Activated T-cell treated with anti-CD3 and anti-CD28 coated beads, Interleukin-2, amount 50 U/mL, for 24 hours (primary cell): ENCODE data around the gene DNAJC11.

ENCODE experiments used
- DNase-seq: peaks from one replicate; pipeline ENCODE4 v3.0.0-alpha.2; 2020
- H3K27ac Mint-ChIP-seq: 2 replicates; pipeline ENCODE4 v1.8.0; 2020; ENCODE audit warnings: mild to moderate bottlenecking, mixed read lengths
- H3K27me3 Mint-ChIP-seq: 2 replicates; pipeline ENCODE4 v1.8.0; 2020; ENCODE audit warnings: mixed read lengths
- H3K36me3 Mint-ChIP-seq: 2 replicates; pipeline ENCODE4 v1.8.0; 2020; ENCODE audit warnings: low read depth, mixed read lengths
- H3K4me1 Mint-ChIP-seq: 2 replicates; pipeline ENCODE4 v1.8.0; 2020; ENCODE audit warnings: low read depth, mixed read lengths
- H3K4me3 Mint-ChIP-seq: 2 replicates; pipeline ENCODE4 v1.8.0; 2020; ENCODE audit warnings: mild to moderate bottlenecking, moderate library complexity, mixed read lengths
- H3K9me3 Mint-ChIP-seq: 2 replicates; pipeline ENCODE4 v1.8.0; 2020; ENCODE audit warnings: mixed read lengths

Gene DNAJC11

GRCh38 chr1:6597777-6598131, 103.9 kb downstream of the DNAJC11 start:
- H3K27ac Mint-ChIP-seq = peak overlapping the region; percentile 75
- peaks cover 89% of the 10 kb centered on the region for H3K36me3 Mint-ChIP-seq
- H3K27me3 Mint-ChIP-seq = no peaks in the 10 kb centered on the region
- DNase-seq = no peak
- H3K9me3 Mint-ChIP-seq = no peaks in the 10 kb centered on the region
- peaks cover 51% of the 10 kb centered on the region for H3K4me1 Mint-ChIP-seq
- no peak overlapping the region for H3K4me3 Mint-ChIP-seq

- Mint-ChIP-seq H3K36me3 (peaks cover 96% of the 10 kb centered on the region), H3K4me3 (no peak overlapping the region), H3K4me1 (peaks cover 51% of the 10 kb centered on the region), H3K27me3 (no peaks in the 10 kb centered on the region), H3K27ac (peak overlapping the region; percentile 75), H3K9me3 (no peaks in the 10 kb centered on the region)
- no peak for DNase-seq
These were observed 104.5 kb downstream of the DNAJC11 start for GRCh38 chr1:6596886-6597776.

GRCh38 chr1:6596351-6596750, 105.3 kb downstream of the DNAJC11 start:
- no peak overlapping the region for H3K4me3 Mint-ChIP-seq
- H3K36me3 Mint-ChIP-seq = peaks cover 97% of the 10 kb centered on the region
- peaks cover 57% of the 10 kb centered on the region for H3K4me1 Mint-ChIP-seq
- no peaks in the 10 kb centered on the region for H3K9me3 Mint-ChIP-seq
- no peaks in the 10 kb centered on the region for H3K27me3 Mint-ChIP-seq
- DNase-seq = no peak
- peak overlapping the region; percentile 69 for H3K27ac Mint-ChIP-seq

- DNase-seq = no peak
- H3K4me1 Mint-ChIP-seq = peaks cover 57% of the 10 kb centered on the region
- no peaks in the 10 kb centered on the region for H3K9me3 Mint-ChIP-seq
- no peaks in the 10 kb centered on the region for H3K27me3 Mint-ChIP-seq
- peak overlapping the region; percentile 27 for H3K27ac Mint-ChIP-seq
- H3K36me3 Mint-ChIP-seq = peaks cover 96% of the 10 kb centered on the region
- H3K4me3 Mint-ChIP-seq = no peak overlapping the region
These were observed 106.5 kb downstream of the DNAJC11 start for GRCh38 chr1:6594977-6595740.

GRCh38 chr1:6593810-6594209, 107.8 kb downstream of the DNAJC11 start:
- H3K4me3 Mint-ChIP-seq = no peak overlapping the region
- H3K4me1 Mint-ChIP-seq = peaks cover 45% of the 10 kb centered on the region
- peaks cover 97% of the 10 kb centered on the region for H3K36me3 Mint-ChIP-seq
- H3K9me3 Mint-ChIP-seq = no peaks in the 10 kb centered on the region
- H3K27me3 Mint-ChIP-seq = no peaks in the 10 kb centered on the region
- H3K27ac Mint-ChIP-seq = peak overlapping the region; percentile 8
- no peak for DNase-seq

- no peaks in the 10 kb centered on the region for H3K9me3 Mint-ChIP-seq
- H3K27me3 Mint-ChIP-seq = no peaks in the 10 kb centered on the region
- peaks cover 97% of the 10 kb centered on the region for H3K36me3 Mint-ChIP-seq
- peaks cover 43% of the 10 kb centered on the region for H3K4me1 Mint-ChIP-seq
- DNase-seq = no peak
- no peak overlapping the region for H3K4me3 Mint-ChIP-seq
- peak overlapping the region; percentile 6 for H3K27ac Mint-ChIP-seq
These were observed 108.6 kb downstream of the DNAJC11 start for GRCh38 chr1:6592865-6593593.

GRCh38 chr1:6592441-6592840, 109.2 kb downstream of the DNAJC11 start:
- no peaks in the 10 kb centered on the region for H3K9me3 Mint-ChIP-seq
- DNase-seq = no peak
- H3K4me1 Mint-ChIP-seq = peaks cover 40% of the 10 kb centered on the region
- H3K27me3 Mint-ChIP-seq = no peaks in the 10 kb centered on the region
- peaks cover 97% of the 10 kb centered on the region for H3K36me3 Mint-ChIP-seq
- no peak overlapping the region for H3K4me3 Mint-ChIP-seq
- H3K27ac Mint-ChIP-seq = no peak overlapping the region

- H3K27ac Mint-ChIP-seq = peak overlapping the region; percentile 79
- H3K4me1 Mint-ChIP-seq = peaks cover 34% of the 10 kb centered on the region
- H3K36me3 Mint-ChIP-seq = peaks cover 95% of the 10 kb centered on the region
- no peak for DNase-seq
- H3K27me3 Mint-ChIP-seq = no peaks in the 10 kb centered on the region
- no peaks in the 10 kb centered on the region for H3K9me3 Mint-ChIP-seq
- no peak overlapping the region for H3K4me3 Mint-ChIP-seq
These were observed 110.0 kb downstream of the DNAJC11 start for GRCh38 chr1:6591644-6592043.

- Mint-ChIP-seq H3K27ac (peak overlapping the region; percentile 79), H3K4me3 (no peak overlapping the region), H3K36me3 (peaks cover 93% of the 10 kb centered on the region)
These were observed 110.4 kb downstream of the DNAJC11 start for GRCh38 chr1:6591222-6591621.

GRCh38 chr1:6590046-6590445, 111.6 kb downstream of the DNAJC11 start:
- Mint-ChIP-seq H3K4me3 (no peak overlapping the region), H3K9me3 (no peaks in the 10 kb centered on the region), H3K4me1 (peaks cover 23% of the 10 kb centered on the region), H3K27ac (peak overlapping the region; percentile 82), H3K27me3 (no peaks in the 10 kb centered on the region), H3K36me3 (peaks cover 81% of the 10 kb centered on the region)
- DNase-seq = no peak

More at GRCh38 chr1:6591222-6591621, 110.4 kb downstream of the DNAJC11 start:
- no peaks in the 10 kb centered on the region for H3K9me3 Mint-ChIP-seq
- H3K27me3 Mint-ChIP-seq = no peaks in the 10 kb centered on the region
- no peak for DNase-seq
- H3K4me1 Mint-ChIP-seq = peaks cover 30% of the 10 kb centered on the region

- Mint-ChIP-seq H3K27me3 (no peaks in the 10 kb centered on the region), H3K27ac (peak overlapping the region; percentile 82), H3K36me3 (peaks cover 80% of the 10 kb centered on the region), H3K9me3 (no peaks in the 10 kb centered on the region), H3K4me3 (no peak overlapping the region), H3K4me1 (peaks cover 31% of the 10 kb centered on the region)
- DNase-seq = no peak
These were observed 112.6 kb downstream of the DNAJC11 start for GRCh38 chr1:6588893-6589520.

- Mint-ChIP-seq H3K27me3 (no peaks in the 10 kb centered on the region), H3K36me3 (peaks cover 73% of the 10 kb centered on the region), H3K27ac (no peak overlapping the region), H3K9me3 (no peaks in the 10 kb centered on the region), H3K4me1 (peaks cover 26% of the 10 kb centered on the region), H3K4me3 (no peak overlapping the region)
- DNase-seq = no peak
These were observed 113.3 kb downstream of the DNAJC11 start for GRCh38 chr1:6588128-6588892.

GRCh38 chr1:6587261-6588005, 114.2 kb downstream of the DNAJC11 start:
- Mint-ChIP-seq H3K36me3 (peaks cover 66% of the 10 kb centered on the region), H3K27me3 (no peaks in the 10 kb centered on the region), H3K27ac (peak overlapping the region; percentile 75), H3K4me1 (peaks cover 28% of the 10 kb centered on the region), H3K9me3 (no peaks in the 10 kb centered on the region), H3K4me3 (no peak overlapping the region)
- DNase-seq = no peak
